ENCODE measurements around the gene KAZN. TPM values are rescaled to one million over a fixed set of nuclear protein-coding genes. Genes with fewer than 3 reads are reported as not detected.

The KAZN gene
- total and polyA plus RNA-seq, 4 donors: 7.6 to 18.8 (median 11.2) TPM

- Histone ChIP-seq H3K4me1 (ENCODE audit: control insufficient read depth in 5 of 5, insufficient read depth in 5 of 5, low read length in 5 of 5) (no peaks in the 10 kb centered on the region), H3K27me3 (ENCODE audit: control insufficient read depth in 3 of 3, insufficient read depth in 3 of 3, low read length in 2 of 3) (no peaks in the 10 kb centered on the region), H3K27ac (ENCODE audit: low read depth in 1 of 2, low read length in 1 of 2) (no peak overlapping the region), H3K4me3 (no peak overlapping the region), H3K9ac (ENCODE audit: insufficient read depth in 1 of 2, low read length in 2 of 2) (no peak overlapping the region), H3K9me3 (ENCODE audit: control insufficient read depth in 4 of 4, insufficient read depth in 3 of 4, low read length in 3 of 4) (peaks cover 0 to 4% (median 2%) of the 10 kb centered on the region in 4 donors), H3K36me3 (ENCODE audit: control insufficient read depth in 4 of 4, insufficient read depth in 4 of 4, low read length in 4 of 4) (peaks cover 0 to 7% (median 1%) of the 10 kb centered on the region in 4 donors)
- no peak for DNase-seq
- ATAC-seq (ENCODE audit: insufficient read depth, low FRiP score): no peak
- 94% methylated on average over 9 of the region's 9 CpGs for WGBS, 2 donors
- TF ChIP-seq CTCF (IDR thresholded peaks at IDR 0.05; ENCODE audit: control extremely low read depth, extremely low read depth): no peak
Observed at GRCh38 chr1:15102646-15103045, 504.2 kb downstream of the KAZN start.

GRCh38 chr1:15103211-15103610 is 504.7 kb downstream of the KAZN start:
- H3K27ac ChIP-seq (ENCODE audit: low read depth in 1 of 2, low read length in 1 of 2): no peak overlapping the region
- no peak for ATAC-seq (ENCODE audit: insufficient read depth, low FRiP score)
- TF ChIP-seq CTCF (IDR thresholded peaks at IDR 0.05; ENCODE audit: control extremely low read depth, extremely low read depth): no peak
- H3K4me1 ChIP-seq (ENCODE audit: control insufficient read depth in 5 of 5, insufficient read depth in 5 of 5, low read length in 5 of 5): no peaks in the 10 kb centered on the region
- no peak for DNase-seq
- H3K27me3 ChIP-seq (ENCODE audit: control insufficient read depth in 3 of 3, insufficient read depth in 3 of 3, low read length in 2 of 3): no peaks in the 10 kb centered on the region
- 95 to 98% methylated on average over 17 of the region's 17 CpGs for WGBS, 2 donors
- no peak overlapping the region for H3K9ac ChIP-seq (ENCODE audit: insufficient read depth in 1 of 2, low read length in 2 of 2)
- no peak overlapping the region for H3K4me3 ChIP-seq
- peaks cover 0 to 7% (median 1%) of the 10 kb centered on the region in 4 donors for H3K36me3 ChIP-seq (ENCODE audit: control insufficient read depth in 4 of 4, insufficient read depth in 4 of 4, low read length in 4 of 4)
- peaks cover 0 to 4% (median 2%) of the 10 kb centered on the region in 4 donors for H3K9me3 ChIP-seq (ENCODE audit: control insufficient read depth in 4 of 4, insufficient read depth in 3 of 4, low read length in 3 of 4)

- no peak overlapping the region for H3K27ac ChIP-seq (ENCODE audit: low read depth in 1 of 2, low read length in 1 of 2)
- DNase-seq (no peak), ATAC-seq (ENCODE audit: insufficient read depth, low FRiP score) (no peak)
- H3K36me3 ChIP-seq (ENCODE audit: control insufficient read depth in 4 of 4, insufficient read depth in 4 of 4, low read length in 4 of 4): peaks cover 0 to 7% (median 1%) of the 10 kb centered on the region in 4 donors
- WGBS, 2 donors: 88 to 89% methylated on average over 10 of the region's 10 CpGs
- H3K27me3 ChIP-seq (ENCODE audit: control insufficient read depth in 3 of 3, insufficient read depth in 3 of 3, low read length in 2 of 3): no peaks in the 10 kb centered on the region
- no peaks in the 10 kb centered on the region for H3K4me1 ChIP-seq (ENCODE audit: control insufficient read depth in 5 of 5, insufficient read depth in 5 of 5, low read length in 5 of 5)
- no peak overlapping the region for H3K9ac ChIP-seq (ENCODE audit: insufficient read depth in 1 of 2, low read length in 2 of 2)
- peaks cover 0 to 4% (median 2%) of the 10 kb centered on the region in 4 donors for H3K9me3 ChIP-seq (ENCODE audit: control insufficient read depth in 4 of 4, insufficient read depth in 3 of 4, low read length in 3 of 4)
- no peak for TF ChIP-seq CTCF (IDR thresholded peaks at IDR 0.05; ENCODE audit: control extremely low read depth, extremely low read depth)
- no peak overlapping the region for H3K4me3 ChIP-seq
Observed at GRCh38 chr1:15103906-15104305, 505.4 kb downstream of the KAZN start.

- no peak for ATAC-seq (ENCODE audit: insufficient read depth, low FRiP score)
Observed at GRCh38 chr1:15104768-15105167, 506.3 kb downstream of the KAZN start.

More at GRCh38 chr1:15104768-15105167, 506.3 kb downstream of the KAZN start:
- no peak overlapping the region for H3K9ac ChIP-seq (ENCODE audit: insufficient read depth in 1 of 2, low read length in 2 of 2)
- TF ChIP-seq CTCF (IDR thresholded peaks at IDR 0.05; ENCODE audit: control extremely low read depth, extremely low read depth): no peak
- no peaks in the 10 kb centered on the region for H3K4me1 ChIP-seq (ENCODE audit: control insufficient read depth in 5 of 5, insufficient read depth in 5 of 5, low read length in 5 of 5)
- H3K4me3 ChIP-seq: no peak overlapping the region
- DNase-seq: no peak
- H3K27me3 ChIP-seq (ENCODE audit: control insufficient read depth in 3 of 3, insufficient read depth in 3 of 3, low read length in 2 of 3): no peaks in the 10 kb centered on the region
- peaks cover 0 to 4% (median 2%) of the 10 kb centered on the region in 4 donors for H3K9me3 ChIP-seq (ENCODE audit: control insufficient read depth in 4 of 4, insufficient read depth in 3 of 4, low read length in 3 of 4)
- no peak overlapping the region for H3K27ac ChIP-seq (ENCODE audit: low read depth in 1 of 2, low read length in 1 of 2)
- H3K36me3 ChIP-seq (ENCODE audit: control insufficient read depth in 4 of 4, insufficient read depth in 4 of 4, low read length in 4 of 4): peaks cover 0 to 7% (median 1%) of the 10 kb centered on the region in 4 donors

Measured in lung (tissue), 12 donors.